NCI-H1417 treated with DMSO at 0.1 percent for 48 hours (cell line): ENCODE measurements around the gene KRT72.
"Not testable (repeated sequence)": the region's sequence is repeated elsewhere in the genome, so short reads cannot be mapped to it uniquely, and the experiment has no call there.

Experiments
- DNase-seq: peaks from one replicate; lab custom pipeline; 2025; lab: John Stamatoyannopoulos, UW

KRT72 gene

DNA sequence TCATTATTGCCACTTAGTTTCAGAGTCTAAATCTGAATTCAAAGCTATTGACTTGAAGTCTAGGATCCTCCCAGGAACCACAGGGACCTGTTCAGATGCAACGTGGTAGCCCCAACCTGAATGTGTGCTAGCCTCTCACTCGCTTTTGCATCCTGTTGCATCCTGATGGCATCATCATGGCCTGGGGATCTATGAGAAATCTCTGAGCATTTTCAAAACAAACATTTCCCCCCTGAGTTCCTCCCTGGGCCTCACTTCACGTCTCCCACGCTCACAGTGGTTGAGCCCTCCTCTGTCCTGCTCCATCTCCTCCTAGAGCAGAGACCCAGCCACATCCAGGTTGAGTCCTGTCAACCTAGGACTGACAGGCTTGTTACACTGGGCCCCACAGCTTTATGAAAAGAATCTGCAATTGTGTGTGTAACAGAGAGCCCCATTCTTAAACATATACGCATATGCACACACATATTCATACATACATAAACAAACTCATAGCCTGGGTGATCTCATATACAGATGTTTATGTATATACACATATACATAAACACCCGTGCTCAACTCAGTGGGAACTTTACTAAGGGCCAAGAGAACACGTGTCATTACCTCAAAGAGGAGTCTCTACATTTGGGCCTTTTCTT lies 5.4 kb upstream of the KRT72 start:
- DNase-seq, result no peak

DNA sequence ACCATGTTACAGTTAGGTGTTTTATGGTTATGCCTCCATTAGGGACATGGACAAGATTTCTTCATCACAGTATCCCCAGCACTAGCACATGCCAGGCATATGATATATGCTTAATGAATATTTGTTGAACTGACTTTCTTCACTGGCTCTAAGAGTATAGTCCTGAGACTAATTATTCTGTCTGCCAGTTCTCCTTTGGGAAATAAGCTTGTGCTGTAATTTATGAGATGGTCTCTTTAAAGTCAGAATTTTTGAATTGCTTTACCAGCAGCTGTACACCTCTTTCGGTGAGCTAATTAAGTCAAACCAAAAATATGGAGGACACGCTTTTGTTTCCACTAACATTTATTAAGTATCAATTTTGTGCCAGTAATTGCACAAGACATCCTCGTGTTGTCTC lies 4.8 kb upstream of the KRT72 start:
- DNase-seq, result no peak

DNA sequence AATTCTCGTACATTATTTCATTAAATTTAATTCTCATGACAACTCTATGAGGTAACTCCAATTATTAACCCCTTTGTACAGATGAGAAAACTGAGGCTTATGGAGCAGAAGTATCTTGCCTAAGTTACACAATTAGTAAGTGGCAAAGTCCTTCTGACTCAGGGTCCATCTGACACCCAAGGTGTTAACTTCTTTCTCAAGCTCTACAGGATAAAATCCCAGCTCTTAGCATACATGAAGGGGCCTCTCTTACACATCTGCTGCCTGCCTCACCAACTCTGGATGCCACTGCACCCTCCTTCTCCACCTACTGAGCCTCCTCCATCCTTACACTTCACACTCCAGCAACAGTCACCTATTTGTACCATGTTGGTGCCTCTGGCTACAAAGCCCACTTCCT lies 4.3 kb upstream of the KRT72 start:
- DNase-seq, result no peak

DNA sequence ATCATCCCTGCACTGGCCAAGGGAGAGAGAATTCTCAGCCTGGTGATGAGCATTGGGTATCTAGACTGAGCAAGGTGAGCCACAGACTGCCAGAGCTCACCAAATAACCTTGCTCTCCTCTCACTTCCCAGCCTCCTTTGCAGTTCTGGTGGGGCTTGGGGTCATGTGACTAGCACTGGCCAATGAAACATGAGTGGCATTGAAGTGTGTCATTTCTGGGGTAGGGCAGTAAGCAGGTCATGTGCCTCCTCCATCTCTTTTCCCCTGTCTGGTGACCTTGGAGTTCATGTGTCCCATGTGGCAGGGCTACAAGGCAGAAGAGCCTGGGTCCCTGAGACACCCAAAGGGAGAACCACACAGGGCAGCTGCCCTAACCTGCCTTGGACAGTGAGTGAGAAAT lies 3.6 kb upstream of the KRT72 start:
- no peak for DNase-seq

DNA sequence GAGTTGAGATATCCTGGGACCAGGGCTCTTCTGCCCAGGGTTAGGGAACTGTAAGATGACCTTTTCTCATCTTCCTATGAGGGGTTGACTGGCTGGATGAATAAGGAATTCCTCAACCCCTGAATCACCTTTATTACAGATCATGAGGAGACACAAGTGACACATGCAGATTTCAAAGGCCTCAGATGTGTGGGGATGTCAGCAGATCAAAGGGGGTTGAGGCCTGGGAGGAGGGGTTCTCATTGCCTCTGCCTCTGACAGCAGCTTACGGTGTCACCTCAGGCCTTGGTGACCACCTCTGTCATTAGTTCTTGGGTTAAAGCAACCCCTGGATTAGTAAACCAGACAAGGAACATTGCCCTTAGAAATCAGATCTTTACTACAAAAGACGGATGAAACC lies 2.1 kb upstream of the KRT72 start:
- DNase-seq, result no peak

DNA sequence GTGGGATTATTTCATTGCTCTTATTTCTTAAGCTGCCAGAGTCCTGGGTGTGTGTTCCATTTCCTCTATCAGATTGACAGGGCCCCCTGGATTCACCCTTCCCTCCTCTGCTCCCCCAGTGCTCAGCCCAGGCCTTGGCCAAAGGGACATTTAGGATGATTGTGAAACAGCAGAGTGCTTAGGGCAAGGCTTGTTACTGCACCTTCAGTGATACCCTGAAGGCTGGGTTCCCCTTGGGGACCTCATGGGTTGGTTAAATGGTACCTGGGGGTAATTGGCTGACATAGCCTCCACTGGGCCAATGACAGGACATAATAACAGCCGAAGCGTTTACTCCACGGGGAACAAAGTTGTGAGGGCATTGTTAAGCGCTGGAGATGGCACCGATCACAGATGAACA lies 1.3 kb upstream of the KRT72 start:
- no peak for DNase-seq

- no peak for DNase-seq
Observed at GRCh38 chr12:52601671-52602070, 408 bp upstream of the KRT72 start.

GRCh38 chr12:52600475-52600874 lies 788 bp downstream of the KRT72 start:
- DNase-seq, result no peak

DNA sequence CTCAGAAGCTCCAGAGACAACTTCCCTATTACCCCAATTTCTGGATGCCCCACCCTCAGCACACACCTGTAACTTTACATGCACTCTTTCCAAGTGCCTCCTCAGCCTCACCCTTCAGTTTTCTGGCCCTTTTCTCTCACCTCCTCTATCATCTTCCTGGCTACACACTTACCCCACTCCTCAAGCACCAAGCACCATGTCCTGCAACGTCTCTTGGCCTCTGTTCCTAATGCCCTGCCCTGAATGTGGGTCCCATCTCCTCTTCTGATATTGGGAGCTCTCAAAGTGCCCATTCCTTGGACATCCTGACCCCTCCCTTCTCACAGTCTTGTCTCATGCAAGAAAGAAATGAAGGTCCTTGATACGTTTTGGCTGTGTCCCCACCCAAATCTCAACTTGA lies 1.2 kb downstream of the KRT72 start:
- no peak for DNase-seq

DNA sequence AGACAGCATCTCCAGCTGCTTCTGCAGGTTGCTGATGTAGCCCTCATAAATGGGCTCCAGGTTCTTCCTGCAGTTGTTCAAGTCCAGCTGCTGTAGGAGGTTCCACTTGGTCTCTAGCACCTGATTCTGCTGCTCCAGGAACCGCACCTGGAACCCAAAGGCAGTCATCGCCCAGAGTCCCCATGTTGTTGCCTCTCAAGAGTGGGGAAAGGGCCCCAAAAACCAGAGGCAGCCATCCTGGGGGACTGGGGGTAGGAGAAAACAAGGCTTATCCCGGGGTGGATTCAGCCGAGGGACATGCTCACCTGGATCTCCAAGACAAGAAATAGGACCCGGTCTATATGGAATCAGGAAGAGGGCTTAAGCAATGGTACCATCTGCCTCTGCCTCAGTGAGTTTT lies 2.3 kb downstream of the KRT72 start:
- no peak for DNase-seq

DNA sequence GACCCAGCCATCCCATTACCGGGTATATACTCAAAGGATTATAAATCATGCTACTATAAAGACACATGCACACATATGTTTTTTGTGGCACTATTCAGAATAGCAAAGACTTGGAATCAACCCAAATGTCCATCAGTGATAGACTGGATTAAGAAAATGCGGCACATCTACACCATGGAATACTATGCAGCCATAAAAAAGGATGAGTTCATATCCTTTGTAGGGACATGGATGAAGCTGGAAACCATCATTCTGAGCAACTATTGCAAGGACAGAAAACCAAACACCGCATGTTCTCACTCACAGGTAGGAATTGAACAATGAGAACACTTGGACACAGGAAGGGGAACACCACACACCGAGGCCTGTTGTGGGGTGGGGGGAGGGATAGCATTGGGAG lies 7.0 kb downstream of the KRT72 start:
- not testable (repeated sequence) for DNase-seq

GRCh38 chr12:52591521-52591920 lies 9.7 kb downstream of the KRT72 start:
- no peak for DNase-seq

GRCh38 chr12:52590021-52590420 lies 11.2 kb downstream of the KRT72 start:
- no peak for DNase-seq

GRCh38 chr12:52587563-52587962 lies 13.7 kb downstream of the KRT72 start:
- no peak for DNase-seq

DNA sequence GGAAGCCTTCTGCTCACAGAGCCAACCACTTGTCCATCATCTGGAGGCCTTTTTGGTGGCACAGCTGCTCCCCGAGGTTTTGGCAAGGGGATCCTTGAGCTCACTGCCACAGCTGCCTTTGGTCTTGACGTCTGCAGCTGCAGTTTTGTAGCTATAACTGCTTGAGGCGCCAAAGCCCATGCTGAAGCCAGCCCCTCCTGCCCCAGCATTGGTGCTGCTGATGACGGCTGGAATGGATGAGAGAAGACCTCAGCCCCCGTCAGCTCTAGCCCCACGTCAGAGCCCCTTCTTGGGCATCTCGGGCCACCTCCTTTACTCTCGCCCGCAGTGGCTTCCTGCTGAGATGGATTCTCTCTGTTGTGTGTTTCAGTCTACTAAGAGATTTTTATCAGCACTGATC lies 15.3 kb downstream of the KRT72 start:
- no peak for DNase-seq

GRCh38 chr12:52585066-52585465 lies 16.2 kb downstream of the KRT72 start:
- DNase-seq, result no peak

DNA sequence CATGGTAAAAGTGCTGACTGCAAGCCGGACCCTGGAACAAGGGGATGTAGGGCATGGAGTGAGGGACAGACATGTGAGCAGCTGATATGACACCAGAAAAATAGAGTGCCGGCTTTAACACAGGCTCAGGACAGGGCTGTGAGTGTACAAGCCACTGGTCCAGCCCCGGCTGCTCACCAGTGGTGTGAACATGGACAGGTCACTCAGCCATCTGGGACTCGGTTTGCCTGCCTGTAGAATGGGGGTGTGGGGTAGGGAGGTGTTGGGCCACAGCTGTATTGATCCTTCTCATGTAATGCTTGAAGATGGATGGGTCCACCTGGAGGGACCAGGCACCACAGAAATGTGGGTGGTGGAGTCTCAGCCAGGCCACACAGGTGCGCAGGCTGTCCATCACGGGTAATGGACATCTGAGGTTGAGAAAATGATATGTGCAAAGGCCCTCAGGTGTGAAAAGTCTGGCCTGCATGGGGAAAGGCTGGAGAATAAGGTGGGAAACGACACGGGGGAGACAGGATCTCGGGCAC lies 17.0 kb downstream of the KRT72 start:
- DNase-seq, result no peak

GRCh38 chr12:52582971-52583456 lies 18.2 kb downstream of the KRT72 start:
- peak; percentile 33 for DNase-seq

- no peak for DNase-seq
Observed at GRCh38 chr12:52582486-52582885, 18.8 kb downstream of the KRT72 start.

GRCh38 chr12:52581481-52581880 lies 19.8 kb downstream of the KRT72 start:
- no peak for DNase-seq

- DNase-seq, result no peak
Observed at GRCh38 chr12:52581066-52581465, 20.2 kb downstream of the KRT72 start.

DNA sequence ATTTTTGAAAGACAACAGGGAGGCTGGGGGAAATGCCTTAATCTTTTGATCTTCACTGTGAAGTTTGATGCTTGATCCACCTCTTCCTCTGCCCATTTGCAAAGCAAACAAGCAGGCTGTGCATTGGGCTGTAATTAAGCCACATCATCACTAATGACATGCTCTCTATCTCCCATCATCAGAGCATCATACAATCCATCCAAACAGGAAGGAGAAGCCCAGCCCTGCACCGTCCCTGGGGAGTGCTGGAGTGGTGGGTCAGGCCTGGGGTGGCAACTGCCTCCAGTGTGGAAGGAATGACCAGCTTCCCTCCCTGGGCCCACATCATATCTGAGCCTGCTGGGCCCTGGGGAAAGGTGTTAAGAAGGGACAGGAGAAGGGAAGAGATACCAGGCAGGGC lies 20.8 kb downstream of the KRT72 start:
- no peak for DNase-seq

- no peak for DNase-seq
Observed at GRCh38 chr12:52579468-52580465, 21.5 kb downstream of the KRT72 start.
